CD4-positive, alpha-beta T cell (primary cell): Measurements from ENCODE around the gene BAZ1A. TPM values are rescaled to one million over a fixed set of nuclear protein-coding genes. Genes with fewer than 3 reads are reported as not detected.

Experiments used
- ATAC-seq: fragments of 200-7000 bp; cut with Tn5 transposase; one replicate; pipeline ENCODE4 v1.10.0; 2022; ENCODE audit warnings: mild to moderate bottlenecking; ENCODE audit not compliant: poor library complexity
- CTCF ChIA-PET: fragments of 350-600 bp; sonication (Branson Sonifier 250); formaldehyde crosslinking; loops from one replicate; lab custom pipeline; 2021; ENCODE audit warnings: antibody characterized with exemption, inconsistent platforms; lab: Charles Lee
- POLR2A ChIA-PET: fragments of 350-600 bp; sonication (Branson Sonifier 250); formaldehyde crosslinking; loops from one replicate; lab custom pipeline; 2021; ENCODE audit warnings: antibody characterized with exemption, inconsistent platforms; lab: Charles Lee
- DNase-seq, 14 experiments: peaks; one replicate each; pipeline ENCODE4 v3.0.0-alpha.2; 2013 to 2020; ENCODE audit warnings: mixed read lengths in 2 of 14
- H3K27ac ChIP-seq, 2 donors: one replicate each; pipeline versions ENCODE4 v1.5.1 to v1.7.0; 2013; ENCODE audit warnings: low read length in 2 of 2, low read depth in 1 of 2, mild to moderate bottlenecking in 1 of 2
- H3K27me3 ChIP-seq, 2 experiments: 1 replicate in 1 of 2; 2 replicates in 1 of 2; pipeline versions ENCODE4 v1.6.1 to v1.7.0; 2013; ENCODE audit warnings: low read length in 2 of 2, control low read depth in 1 of 2, mild to moderate bottlenecking in 1 of 2, moderate library complexity in 1 of 2; ENCODE audit not compliant: insufficient read depth in 2 of 2, control insufficient read depth in 1 of 2
- H3K36me3 ChIP-seq: one replicate; pipeline ENCODE4 v1.6.1; 2013; ENCODE audit warnings: low read length, control low read depth; ENCODE audit not compliant: insufficient read depth
- H3K4me1 ChIP-seq: one replicate; pipeline ENCODE4 v1.6.1; 2013; ENCODE audit warnings: low read length, control low read depth; ENCODE audit not compliant: insufficient read depth
- H3K4me3 ChIP-seq: one replicate; pipeline ENCODE4 v1.5.1; 2013; ENCODE audit warnings: mild to moderate bottlenecking, low read length, moderate library complexity
- H3K9me3 ChIP-seq, 2 experiments: 1 replicate in 1 of 2; 2 replicates in 1 of 2; pipeline versions ENCODE4 v1.6.1 to v1.7.0; 2013; ENCODE audit warnings: low read length in 2 of 2, mild to moderate bottlenecking in 2 of 2, control low read depth in 1 of 2, moderate library complexity in 1 of 2; ENCODE audit not compliant: control insufficient read depth in 1 of 2, insufficient read depth in 1 of 2
- H3K27ac Mint-ChIP-seq: one replicate; pipeline ENCODE4 v1.8.0; 2020; ENCODE audit warnings: mixed read lengths
- H3K27me3 Mint-ChIP-seq: one replicate; pipeline ENCODE4 v1.8.0; 2021; ENCODE audit warnings: mixed read lengths
- H3K36me3 Mint-ChIP-seq: one replicate; pipeline ENCODE4 v1.8.0; 2021; ENCODE audit warnings: low read depth, mixed read lengths
- H3K4me1 Mint-ChIP-seq: one replicate; pipeline ENCODE4 v1.8.0; 2021; ENCODE audit warnings: low read depth, mixed read lengths
- H3K4me3 Mint-ChIP-seq: one replicate; pipeline ENCODE4 v1.8.0; 2020; ENCODE audit warnings: mild to moderate bottlenecking, mixed read lengths
- H3K9me3 Mint-ChIP-seq: one replicate; pipeline ENCODE4 v1.8.0; 2020; ENCODE audit warnings: mixed read lengths
- CTCF ChIP-seq: fragments of 200-600 bp; IDR thresholded peaks from one replicate; pipeline ENCODE4 v1.8.0; 2022; ENCODE audit warnings: antibody characterized with exemption, mild to moderate bottlenecking
- intact Hi-C, 2 experiments: fragments of 100-400 bp; cut with DNase I in 1 of 2; cut with micrococcal nuclease in 1 of 2; formaldehyde crosslinking; loops; one replicate each; pipeline versions ENCODE4 v1.15.1 to v1.9.0; 2023 to 2025; cut with DNase I, micrococcal nuclease
- total RNA-seq, 174 experiments: library from RNA in 2 of 174; stranded (reverse) in 2 of 174; gene quantifications; one replicate each; pipeline ENCODE4 v1.2.3 and lab custom pipeline; 2021 to 2026

The BAZ1A gene
- total RNA-seq, 2 experiments from 2014 or later = 46.5 to 52.3 TPM

GRCh38 chr14:34826661-34827060, 48.5 kb downstream of the BAZ1A start:
- Mint-ChIP-seq H3K27ac (peak overlapping the region; percentile 43), H3K4me3 (no peak overlapping the region), H3K4me1 (peaks cover 38% of the 10 kb centered on the region), H3K36me3 (peaks cover 62% of the 10 kb centered on the region), H3K9me3 (no peaks in the 10 kb centered on the region), H3K27me3 (no peaks in the 10 kb centered on the region)
- Histone ChIP-seq H3K4me3 (no peak overlapping the region), H3K36me3 (peaks cover 32% of the 10 kb centered on the region), H3K27ac (no peak overlapping the region), H3K27me3 (no peaks in the 10 kb centered on the region), H3K9me3 (no peaks in the 10 kb centered on the region), H3K4me1 (peaks cover under 1% of the 10 kb centered on the region)
- no peak for ATAC-seq
- no peak for TF ChIP-seq CTCF
- ChIA-PET POLR2A (no interaction called here), CTCF (interaction anchor here (0.6 kb wide), 1 partner anchor 739 kb away, joined by 3 read pairs; no protein-coding TSS in a partner anchor)
- no peak for DNase-seq
- intact Hi-C loops = no loop called here

- Mint-ChIP-seq H3K36me3 (peaks cover 77% of the 10 kb centered on the region), H3K4me3 (no peak overlapping the region), H3K9me3 (no peaks in the 10 kb centered on the region), H3K27me3 (no peaks in the 10 kb centered on the region), H3K27ac (peak overlapping the region; percentile 8), H3K4me1 (peaks cover 26% of the 10 kb centered on the region)
- POLR2A ChIA-PET = no interaction called here
- Histone ChIP-seq H3K27ac (no peak overlapping the region), H3K9me3 (no peaks in the 10 kb centered on the region), H3K27me3 (no peaks in the 10 kb centered on the region), H3K4me1 (no peaks in the 10 kb centered on the region), H3K36me3 (peaks cover 46% of the 10 kb centered on the region), H3K4me3 (no peak overlapping the region)
- intact Hi-C loops = no loop called here
- no peak for DNase-seq
- CTCF ChIA-PET = interaction anchor here (1.3 to 1.5 kb wide), 2 partner anchors 74 to 102 kb away, joined by 3 read pairs; no protein-coding TSS in a partner anchor
- no peak for TF ChIP-seq CTCF
- ATAC-seq = no peak
Measured at GRCh38 chr14:34824826-34825225, 50.3 kb downstream of the BAZ1A start.

- ChIA-PET POLR2A (no interaction called here), CTCF (interaction anchor here (1.5 kb wide), 1 partner anchor 101 kb away, joined by 3 read pairs; no protein-coding TSS in a partner anchor)
- Mint-ChIP-seq H3K9me3 (no peaks in the 10 kb centered on the region), H3K4me1 (peaks cover 26% of the 10 kb centered on the region), H3K36me3 (peaks cover 77% of the 10 kb centered on the region), H3K27me3 (no peaks in the 10 kb centered on the region), H3K27ac (peak overlapping the region; percentile 8), H3K4me3 (no peak overlapping the region)
- H3K27me3 ChIP-seq = no peaks in the 10 kb centered on the region
- intact Hi-C loops = no loop called here
- peaks cover 50% of the 10 kb centered on the region for H3K36me3 ChIP-seq
- no peak overlapping the region for H3K4me3 ChIP-seq
- H3K4me1 ChIP-seq = no peaks in the 10 kb centered on the region
- no peak for DNase-seq
- H3K27ac ChIP-seq = no peak overlapping the region
- ATAC-seq = no peak
- no peak for TF ChIP-seq CTCF
- H3K9me3 ChIP-seq = no peaks in the 10 kb centered on the region
Measured at GRCh38 chr14:34824256-34824655, 50.9 kb downstream of the BAZ1A start.
